H1 (cell line): Measurements from ENCODE around the gene SGMS1. TPM values are rescaled to one million over a fixed set of nuclear protein-coding genes. Genes with fewer than 3 reads are reported as not detected.

ENCODE experiments used
- BRCA1 ChIP-seq: IDR thresholded peaks from 2 replicates; pipeline ENCODE4 v1.6.1; 2012; ENCODE audit warnings: low read depth, low read length, improper control_type of control experiment
- CBX8 ChIP-seq: fragments of 300-800, 300-1000 bp; sonication (generic); IDR thresholded peaks from 2 replicates; pipeline ENCODE4 v1.7.1; 2016; ENCODE audit warnings: low read depth, low read length, borderline replicate concordance
- CHD2 ChIP-seq: IDR thresholded peaks from 2 replicates; pipeline ENCODE4 v1.6.1; 2012; ENCODE audit warnings: low read length, improper control_type of control experiment
- KDM5A ChIP-seq: fragments of 200-600 bp; IDR thresholded peaks from 2 replicates; pipeline ENCODE4 v1.7.1; 2012; ENCODE audit warnings: mild to moderate bottlenecking, low read length, inconsistent platforms, mixed read lengths
- ZNF274 ChIP-seq: IDR thresholded peaks from 2 replicates; pipeline ENCODE4 v1.7.0; 2012; ENCODE audit warnings: low read length, borderline replicate concordance; ENCODE audit errors: extremely low read depth
- polyA plus RNA-seq, 7 experiments: library from polyadenylated mRNA; depleted of rRNA in 3 of 7; stranded (reverse) in 5 of 7; unstranded in 2 of 7; fragments of >200 nt in 5 of 7; fragments of 200-250 nt in 2 of 7; gene quantifications; 1 replicate in 5 of 7; 2 replicates in 1 of 7; 4 replicates in 1 of 7; pipeline versions ENCODE4 v1.2.1 to v1.2.3, GENCODE V29; 2011 to 2013; ENCODE audit warnings: missing spikeins in 2 of 7, mixed read lengths in 2 of 7
- total RNA-seq: library from RNA; stranded (reverse); fragmentation: NEBNext Ultra II Directional; extraction: Animal tissue kit (Norgen Biotek cat#: 25700); gene quantifications from 2 replicates; pipeline ENCODE4 v1.2.1, GENCODE V29; 2021

The SGMS1 gene
- total and polyA plus RNA-seq, 2 of the 8 experiments (the other 6 are each of a cell fraction or from before 2014, with no cell fraction given) = 6.0 to 15.6 TPM

- TF ChIP-seq CHD2 (no peak), KDM5A (no peak), ZNF274 (no peak), BRCA1 (no peak), CBX8 (no peak)
- TF ChIP-seq, all 59 proteins: peak for 0
Observed at GRCh38 chr10:50580262-50580891, 43.4 kb downstream of the SGMS1 start (continued).
